Liver (tissue), 9 donors: ENCODE data around the gene KYNU. TPM values are rescaled to one million over a fixed set of nuclear protein-coding genes. Genes with fewer than 3 reads are reported as not detected.

Experiments used
- DNase-seq: peaks from one replicate; pipeline ENCODE4 v3.0.0-alpha.2; 2017; ENCODE audit warnings: low spot score
- H3K27ac ChIP-seq, 2 donors: one replicate each; pipeline ENCODE4 v1.7.0; 2013; ENCODE audit warnings: inconsistent platforms in 2 of 2, low read length in 2 of 2, control low read depth in 1 of 2, low read depth in 1 of 2, mild to moderate bottlenecking in 1 of 2
- H3K27me3 ChIP-seq, 4 donors: one replicate each; pipeline versions ENCODE4 v1.6.1 to v1.7.0; 2013; ENCODE audit warnings: low read length in 3 of 4, inconsistent platforms in 1 of 4, mild to moderate bottlenecking in 1 of 4, moderate library complexity in 1 of 4; ENCODE audit not compliant: control insufficient read depth in 4 of 4, insufficient read depth in 4 of 4
- H3K36me3 ChIP-seq, 4 donors: one replicate each; pipeline versions ENCODE4 v1.6.1 to v1.7.0; 2013; ENCODE audit warnings: low read length in 3 of 4, mild to moderate bottlenecking in 3 of 4, low read depth in 1 of 4, moderate library complexity in 1 of 4; ENCODE audit not compliant: control insufficient read depth in 4 of 4, insufficient read depth in 3 of 4
- H3K4me1 ChIP-seq, 4 donors: one replicate each; pipeline versions ENCODE4 v1.6.1 to v1.7.0; 2013; ENCODE audit warnings: low read length in 3 of 4, mild to moderate bottlenecking in 3 of 4, moderate library complexity in 1 of 4; ENCODE audit not compliant: control insufficient read depth in 4 of 4, insufficient read depth in 4 of 4
- H3K4me3 ChIP-seq, 3 donors: one replicate each; pipeline versions ENCODE4 v1.6.1 to v1.7.0; 2013; ENCODE audit warnings: low read length in 3 of 3, control low read depth in 1 of 3, low read depth in 1 of 3, mild to moderate bottlenecking in 1 of 3
- H3K9ac ChIP-seq, 2 donors: one replicate each; pipeline ENCODE4 v1.7.0; 2013; ENCODE audit warnings: low read length in 2 of 2, mild to moderate bottlenecking in 2 of 2, moderate library complexity in 2 of 2, control low read depth in 1 of 2, low read depth in 1 of 2
- H3K9me3 ChIP-seq, 4 donors: one replicate each; pipeline versions ENCODE4 v1.6.1 to v1.7.0; 2013; ENCODE audit warnings: low read length in 3 of 4; ENCODE audit not compliant: control insufficient read depth in 4 of 4
- ATF3 ChIP-seq: IDR thresholded peaks from 2 replicates; pipeline ENCODE4 v1.6.1; 2016; ENCODE audit warnings: antibody characterized with exemption
- CTCF ChIP-seq: fragments of 150-350 bp; IDR thresholded peaks from 2 replicates; pipeline ENCODE4 v1.5.1; 2017; ENCODE audit warnings: improper control_type of control experiment, low read depth, low read length; ENCODE audit not compliant: missing input control
- EGR1 ChIP-seq, 2 donors: IDR thresholded peaks; 2 replicates each; pipeline ENCODE4 v1.6.1; 2016 to 2018; ENCODE audit warnings: antibody characterized with exemption in 2 of 2, low read depth in 2 of 2
- FOXA1 ChIP-seq: IDR thresholded peaks from 2 replicates; pipeline ENCODE4 v1.6.1; 2016; ENCODE audit warnings: antibody characterized with exemption
- FOXA2 ChIP-seq: IDR thresholded peaks from 2 replicates; pipeline ENCODE4 v1.6.1; 2016; ENCODE audit warnings: antibody characterized with exemption
- HNF4A ChIP-seq, 2 donors: conservative IDR thresholded peaks; 2 replicates each; pipeline ENCODE4 v1.6.1; 2016; ENCODE audit warnings: antibody characterized with exemption in 2 of 2, mild to moderate bottlenecking in 2 of 2
- HNF4G ChIP-seq: IDR thresholded peaks from 2 replicates; pipeline ENCODE4 v1.6.1; 2016; ENCODE audit warnings: antibody characterized with exemption
- JUND ChIP-seq, 2 donors: IDR thresholded peaks; 2 replicates each; pipeline ENCODE4 v1.6.1; 2016; ENCODE audit warnings: antibody characterized with exemption in 2 of 2
- MAX ChIP-seq: IDR thresholded peaks from 2 replicates; pipeline ENCODE4 v1.6.1; 2016; ENCODE audit warnings: antibody characterized with exemption
- NR2F2 ChIP-seq: IDR thresholded peaks from 2 replicates; pipeline ENCODE4 v1.6.1; 2016; ENCODE audit warnings: antibody characterized with exemption
- RAD21 ChIP-seq, 2 donors: IDR thresholded peaks; 2 replicates each; pipeline ENCODE4 v1.6.1; 2016; ENCODE audit warnings: antibody characterized with exemption in 2 of 2, mild to moderate bottlenecking in 2 of 2
- REST ChIP-seq: IDR thresholded peaks from 2 replicates; pipeline ENCODE4 v1.6.1; 2016; ENCODE audit warnings: antibody characterized with exemption, mild to moderate bottlenecking
- RXRA ChIP-seq, 2 donors: IDR thresholded peaks; 2 replicates each; pipeline ENCODE4 v1.6.1; 2017 to 2018; ENCODE audit warnings: antibody characterized with exemption in 2 of 2, mild to moderate bottlenecking in 1 of 2
- SP1 ChIP-seq: IDR thresholded peaks from 2 replicates; pipeline ENCODE4 v1.6.1; 2018; ENCODE audit warnings: antibody characterized with exemption, mild to moderate bottlenecking
- TAF1 ChIP-seq: conservative IDR thresholded peaks from 2 replicates; pipeline ENCODE4 v1.6.1; 2016; ENCODE audit warnings: antibody characterized with exemption, mild to moderate bottlenecking
- YY1 ChIP-seq: IDR thresholded peaks from 2 replicates; pipeline ENCODE4 v1.6.1; 2016; ENCODE audit warnings: antibody characterized with exemption, mild to moderate bottlenecking
- ZBTB33 ChIP-seq: IDR thresholded peaks from 2 replicates; pipeline ENCODE4 v1.6.1; 2016; ENCODE audit warnings: antibody characterized with exemption
- WGBS: extraction: QIAGEN DNeasy Blood & Tissue Kit; methylation state at CpG from one replicate; pipeline ENCODE4 v1.1.7; 2013; 5-methylcytosine and 5-hydroxymethylcytosine counted together
- polyA plus RNA-seq, 2 donors: library from polyadenylated mRNA; stranded (reverse) in 1 of 2; unstranded in 1 of 2; fragments of 200-250 nt in 1 of 2; fragments of >200 nt in 1 of 2; fragmentation: Nextera tagmentation in 1 of 2; extraction: Ambion mirVana in 1 of 2; gene quantifications; one replicate each; pipeline versions ENCODE4 v1.2.1 to v1.2.3, GENCODE V29; 2013 to 2015
- total RNA-seq, 2 donors: library from RNA; depleted of rRNA; stranded (reverse); fragments of >200 nt; gene quantifications; one replicate each; pipeline ENCODE4 v1.2.3, GENCODE V29; 2014
- donor health status: healthy.
- donor health status: healthy.
- donor health status: healthy.
- donor health status: healthy.
- donor health status: healthy.

The KYNU gene
- total and polyA plus RNA-seq, 4 donors: 24.0 to 64.3 (median 32.8) TPM

- no peaks in the 10 kb centered on the region for H3K9me3 ChIP-seq
- DNase-seq: no peak
- H3K4me3 ChIP-seq: no peak overlapping the region
- no peak overlapping the region for H3K27ac ChIP-seq
- H3K36me3 ChIP-seq: peaks cover 0 to 13% (median 2%) of the 10 kb centered on the region in 4 donors
- no peak for TF ChIP-seq ATF3
- no peak for TF ChIP-seq ZBTB33
- no peak for TF ChIP-seq CTCF
- no peak for TF ChIP-seq HNF4G
- TF ChIP-seq RAD21 (IDR thresholded peaks at IDR 0.05): no peak
- no peak for TF ChIP-seq FOXA2
- TF ChIP-seq TAF1: no peak
- TF ChIP-seq EGR1 (IDR thresholded peaks at IDR 0.05; ENCODE audit: low read depth in 2 of 2): no peak
- TF ChIP-seq NR2F2: no peak
- no peak for TF ChIP-seq SP1
- no peak for TF ChIP-seq HNF4A (conservative IDR thresholded peaks at IDR 0.05)
- no peak for TF ChIP-seq FOXA1
- TF ChIP-seq REST: no peak
- no peak for TF ChIP-seq YY1
- TF ChIP-seq JUND (IDR thresholded peaks at IDR 0.05): no peak
- no peak for TF ChIP-seq RXRA (IDR thresholded peaks at IDR 0.05)
- no peaks in the 10 kb centered on the region for H3K4me1 ChIP-seq
- WGBS: 59% methylated on average over 4 of the region's 4 CpGs
- H3K9ac ChIP-seq: no peak overlapping the region
- H3K27me3 ChIP-seq: no peaks in the 10 kb centered on the region
Measured at GRCh38 chr2:142973822-142974207, 96.4 kb downstream of the KYNU start.

- DNase-seq: no peak
- Histone ChIP-seq H3K4me3 (no peak overlapping the region), H3K27ac (no peak overlapping the region), H3K36me3 (peaks cover 0 to 13% (median 2%) of the 10 kb centered on the region in 4 donors), H3K9me3 (no peaks in the 10 kb centered on the region), H3K9ac (no peak overlapping the region), H3K27me3 (no peaks in the 10 kb centered on the region), H3K4me1 (no peaks in the 10 kb centered on the region)
- TF ChIP-seq RXRA (IDR thresholded peaks at IDR 0.05): no peak
- no peak for TF ChIP-seq FOXA1
- no peak for TF ChIP-seq MAX
- TF ChIP-seq CTCF: no peak
- TF ChIP-seq JUND (IDR thresholded peaks at IDR 0.05): no peak
- TF ChIP-seq REST: no peak
- TF ChIP-seq EGR1 (IDR thresholded peaks at IDR 0.05; ENCODE audit: low read depth in 2 of 2): no peak
- TF ChIP-seq SP1: no peak
- TF ChIP-seq FOXA2: no peak
- no peak for TF ChIP-seq RAD21 (IDR thresholded peaks at IDR 0.05)
- WGBS: 83% methylated on average over 3 of the region's 3 CpGs
Measured at GRCh38 chr2:142974288-142975024, 97.0 kb downstream of the KYNU start.
